ENCODE data around the gene ELL2. TPM values are rescaled to one million over a fixed set of nuclear protein-coding genes. Genes with fewer than 3 reads are reported as not detected.

Gene ELL2
- polyA plus RNA-seq, 1 donor from 2014 or later, result 1.4 TPM

DNA sequence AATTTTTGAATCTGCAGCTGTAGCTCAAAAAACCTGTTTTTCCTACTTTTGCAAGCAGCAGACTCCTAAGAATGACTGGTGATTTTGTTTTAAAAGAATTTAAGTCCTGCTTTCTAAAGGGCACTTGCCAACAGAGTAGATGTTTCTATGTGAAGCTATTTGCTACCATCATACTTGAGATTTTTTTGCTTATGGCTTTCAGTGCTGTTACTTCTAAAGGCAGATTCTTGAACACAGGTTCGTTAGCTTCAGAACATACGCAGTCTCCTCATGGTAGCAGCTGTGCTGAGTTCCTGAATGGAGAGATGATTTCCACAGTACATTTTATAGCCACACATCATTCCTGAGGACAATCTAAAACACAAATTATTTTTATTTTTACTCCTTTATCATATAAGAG lies 24.4 kb upstream of the ELL2 start:
- Histone ChIP-seq H3K4me3 (ENCODE audit: low read length) (no peak overlapping the region), H3K4me2 (ENCODE audit: low read length) (no peak overlapping the region), H3K27me3 (ENCODE audit: insufficient read depth, low read depth, low read length) (no peaks in the 10 kb centered on the region), H3K79me2 (replicated peaks; ENCODE audit: insufficient read depth, low read length) (no peaks in the 10 kb centered on the region), H3K9me3 (ENCODE audit: low read length) (no peaks in the 10 kb centered on the region), H4K20me1 (ENCODE audit: insufficient read depth) (no peaks in the 10 kb centered on the region), H2AFZ (ENCODE audit: low read depth, low read length) (no peak overlapping the region), H3F3A (ENCODE audit: insufficient read depth, low read length, poor library complexity, severe bottlenecking) (no peaks in the 10 kb centered on the region), H3K9ac (ENCODE audit: low read length) (no peak overlapping the region), H3K36me3 (ENCODE audit: insufficient read depth, low read length) (no peaks in the 10 kb centered on the region), H3K27ac (ENCODE audit: low read length) (no peak overlapping the region), H3K9me2 (ENCODE audit: insufficient read depth, low read length) (no peaks in the 10 kb centered on the region)
- TF ChIP-seq TAF1 (IDR thresholded peaks at IDR 0.05; ENCODE audit: low read depth) (no peak), POLR2AphosphoS5 (IDR thresholded peaks at IDR 0.05) (no peak), RAD21 (conservative IDR thresholded peaks at IDR 0.05) (no peak), REST (IDR thresholded peaks at IDR 0.05; ENCODE audit: borderline replicate concordance) (no peak), EP300 (conservative IDR thresholded peaks at IDR 0.05; ENCODE audit: poor library complexity, severe bottlenecking) (no peak), EZH2 (IDR thresholded peaks at IDR 0.05; ENCODE audit: borderline replicate concordance, insufficient read depth, low read length, poor library complexity, severe bottlenecking) (no peak), SMC3 (conservative IDR thresholded peaks at IDR 0.05; ENCODE audit: poor library complexity) (no peak), MXI1 (conservative IDR thresholded peaks at IDR 0.05; ENCODE audit: poor library complexity, severe bottlenecking) (no peak)
- TF ChIP-seq, protein P1, sequence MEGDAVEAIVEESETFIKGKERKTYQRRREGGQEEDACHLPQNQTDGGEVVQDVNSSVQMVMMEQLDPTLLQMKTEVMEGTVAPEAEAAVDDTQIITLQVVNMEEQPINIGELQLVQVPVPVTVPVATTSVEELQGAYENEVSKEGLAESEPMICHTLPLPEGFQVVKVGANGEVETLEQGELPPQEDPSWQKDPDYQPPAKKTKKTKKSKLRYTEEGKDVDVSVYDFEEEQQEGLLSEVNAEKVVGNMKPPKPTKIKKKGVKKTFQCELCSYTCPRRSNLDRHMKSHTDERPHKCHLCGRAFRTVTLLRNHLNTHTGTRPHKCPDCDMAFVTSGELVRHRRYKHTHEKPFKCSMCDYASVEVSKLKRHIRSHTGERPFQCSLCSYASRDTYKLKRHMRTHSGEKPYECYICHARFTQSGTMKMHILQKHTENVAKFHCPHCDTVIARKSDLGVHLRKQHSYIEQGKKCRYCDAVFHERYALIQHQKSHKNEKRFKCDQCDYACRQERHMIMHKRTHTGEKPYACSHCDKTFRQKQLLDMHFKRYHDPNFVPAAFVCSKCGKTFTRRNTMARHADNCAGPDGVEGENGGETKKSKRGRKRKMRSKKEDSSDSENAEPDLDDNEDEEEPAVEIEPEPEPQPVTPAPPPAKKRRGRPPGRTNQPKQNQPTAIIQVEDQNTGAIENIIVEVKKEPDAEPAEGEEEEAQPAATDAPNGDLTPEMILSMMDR (IDR thresholded peaks at IDR 0.05; ENCODE audit: poor library complexity, severe bottlenecking), result no peak

- H3K27ac ChIP-seq (ENCODE audit: low read length), result no peak overlapping the region
- H4K20me1 ChIP-seq (ENCODE audit: insufficient read depth), result no peaks in the 10 kb centered on the region
- H3K79me2 ChIP-seq (replicated peaks; ENCODE audit: insufficient read depth, low read length), result no peaks in the 10 kb centered on the region
- no peaks in the 10 kb centered on the region for H3K27me3 ChIP-seq (ENCODE audit: insufficient read depth, low read depth, low read length)
- H3K36me3 ChIP-seq (ENCODE audit: insufficient read depth, low read length), result no peaks in the 10 kb centered on the region
- H3K4me2 ChIP-seq (ENCODE audit: low read length), result no peak overlapping the region
- H3K9ac ChIP-seq (ENCODE audit: low read length), result no peak overlapping the region
- no peaks in the 10 kb centered on the region for H3K9me2 ChIP-seq (ENCODE audit: insufficient read depth, low read length)
- H3K9me3 ChIP-seq (ENCODE audit: low read length), result no peaks in the 10 kb centered on the region
- H3K4me3 ChIP-seq (ENCODE audit: low read length), result no peak overlapping the region
- H2AFZ ChIP-seq (ENCODE audit: low read depth, low read length), result no peak overlapping the region
- H3F3A ChIP-seq (ENCODE audit: insufficient read depth, low read length, poor library complexity, severe bottlenecking), result no peaks in the 10 kb centered on the region
- TF ChIP-seq, protein P1 (IDR thresholded peaks at IDR 0.05; ENCODE audit: poor library complexity, severe bottlenecking), result no peak
- TF ChIP-seq MXI1 (conservative IDR thresholded peaks at IDR 0.05; ENCODE audit: poor library complexity, severe bottlenecking), result no peak
- TF ChIP-seq RAD21 (conservative IDR thresholded peaks at IDR 0.05), result no peak
- no peak for TF ChIP-seq TAF1 (IDR thresholded peaks at IDR 0.05; ENCODE audit: low read depth)
- no peak for TF ChIP-seq EZH2 (IDR thresholded peaks at IDR 0.05; ENCODE audit: borderline replicate concordance, insufficient read depth, low read length, poor library complexity, severe bottlenecking)
- TF ChIP-seq SMC3 (conservative IDR thresholded peaks at IDR 0.05; ENCODE audit: poor library complexity), result no peak
- no peak for TF ChIP-seq EP300 (conservative IDR thresholded peaks at IDR 0.05; ENCODE audit: poor library complexity, severe bottlenecking)
- no peak for TF ChIP-seq REST (IDR thresholded peaks at IDR 0.05; ENCODE audit: borderline replicate concordance)
- TF ChIP-seq POLR2AphosphoS5 (IDR thresholded peaks at IDR 0.05), result no peak
Measured at GRCh38 chr5:95985249-95985648, 23.6 kb upstream of the ELL2 start.

All from neural cell (in vitro differentiated cells).